Pancreas (tissue), 10 donors: ENCODE data around the gene YJEFN3. TPM values are rescaled to one million over a fixed set of nuclear protein-coding genes. Genes with fewer than 3 reads are reported as not detected.

ENCODE experiments used
- ATAC-seq, 4 donors: fragments of 200-7000 bp; cut with Tn5 transposase; one replicate each; pipeline versions ENCODE4 v1.8.0 to v1.9.1; 2020; ENCODE audit warnings: mild to moderate bottlenecking in 4 of 4, moderate library complexity in 4 of 4
- DNase-seq, 6 donors: peaks; one replicate each; pipeline ENCODE4 v3.0.0-alpha.2; 2020
- FAIRE-seq: peaks from 2 replicates; lab custom pipeline; 2012; peaks lifted over from hg19 to GRCh38; lab: Jason Lieb, UNC
- H3K27ac ChIP-seq, 4 donors: fragments of 200-600 bp; sonication (generic); 1 replicate in 3 of 4; 2 replicates in 1 of 4; pipeline versions ENCODE4 v1.5.0 to v1.8.0; 2020
- H3K27me3 ChIP-seq, 4 donors: fragments of 200-600 bp; one replicate each; pipeline ENCODE4 v1.8.0; 2021
- H3K36me3 ChIP-seq, 3 donors: fragments of 200-600 bp; sonication (generic) in 1 of 3; one replicate each; pipeline versions ENCODE4 v1.5.0 to v1.8.0; 2020 to 2021
- H3K4me1 ChIP-seq, 3 donors: fragments of 200-600 bp; one replicate each; pipeline ENCODE4 v1.8.0; 2021
- H3K4me3 ChIP-seq, 4 donors: fragments of 200-600 bp; sonication (generic) in 2 of 4; one replicate each; pipeline versions ENCODE4 v1.5.0 to v1.8.0; 2020 to 2021
- H3K9me3 ChIP-seq, 4 donors: fragments of 200-600 bp; one replicate each; pipeline ENCODE4 v1.8.0; 2021
- CTCF ChIP-seq, 4 donors: fragments of 200-600 bp; sonication (generic) in 3 of 4; IDR thresholded peaks; one replicate each; pipeline versions ENCODE4 v1.5.0 to v1.8.0; 2021; ENCODE audit warnings: antibody characterized with exemption in 4 of 4
- WGBS, 2 donors: extraction: QIAGEN DNeasy Blood & Tissue Kit; methylation state at CpG; one replicate each; pipeline ENCODE4 v1.1.7; 2013; 5-methylcytosine and 5-hydroxymethylcytosine counted together
- intact Hi-C, 3 donors: fragments of 100-400 bp; cut with DNase I; formaldehyde crosslinking; loops; one replicate each; pipeline versions ENCODE4 v1.11.1 to v1.14.2; 2022
- polyA plus RNA-seq, 2 donors: library from polyadenylated mRNA; stranded (reverse); fragments of 200-250 nt; gene quantifications; one replicate each; pipeline ENCODE4 v1.2.3, GENCODE V29; 2013
- total RNA-seq, 6 donors: library from RNA; stranded (reverse); fragmentation: NEBNext Ultra II Directional in 4 of 6; extraction: Animal tissue kit (Norgen Biotek cat#: 25700) in 4 of 6; gene quantifications; one replicate each; pipeline versions ENCODE4 v1.2.1 to v1.2.4, GENCODE V29; 2021 to 2023
- donor health status: healthy with polysubstance abuse.
- donor health status: DM: no; HTN: no; CAD: no; lungs with moderate emphysema.
- donor health status: DM: no; HTN: no; CAD: no.
- donor health status: control.
- donor health status: control.
- donor health status: Bipolar disorder and iron deficiency.
- donor health status: DM: yes; HTN: yes; CAD: no.
- donor health status: DM: no; HTN: no; CAD: no.
- donor health status: DM: no; HTN: no; CAD: no.
- donor health status: DM: yes; HTN: yes; CAD: no.

YJEFN3 gene
- total and polyA plus RNA-seq, 8 donors = 0.76 to 38.8 (median 2.3) TPM

DNA sequence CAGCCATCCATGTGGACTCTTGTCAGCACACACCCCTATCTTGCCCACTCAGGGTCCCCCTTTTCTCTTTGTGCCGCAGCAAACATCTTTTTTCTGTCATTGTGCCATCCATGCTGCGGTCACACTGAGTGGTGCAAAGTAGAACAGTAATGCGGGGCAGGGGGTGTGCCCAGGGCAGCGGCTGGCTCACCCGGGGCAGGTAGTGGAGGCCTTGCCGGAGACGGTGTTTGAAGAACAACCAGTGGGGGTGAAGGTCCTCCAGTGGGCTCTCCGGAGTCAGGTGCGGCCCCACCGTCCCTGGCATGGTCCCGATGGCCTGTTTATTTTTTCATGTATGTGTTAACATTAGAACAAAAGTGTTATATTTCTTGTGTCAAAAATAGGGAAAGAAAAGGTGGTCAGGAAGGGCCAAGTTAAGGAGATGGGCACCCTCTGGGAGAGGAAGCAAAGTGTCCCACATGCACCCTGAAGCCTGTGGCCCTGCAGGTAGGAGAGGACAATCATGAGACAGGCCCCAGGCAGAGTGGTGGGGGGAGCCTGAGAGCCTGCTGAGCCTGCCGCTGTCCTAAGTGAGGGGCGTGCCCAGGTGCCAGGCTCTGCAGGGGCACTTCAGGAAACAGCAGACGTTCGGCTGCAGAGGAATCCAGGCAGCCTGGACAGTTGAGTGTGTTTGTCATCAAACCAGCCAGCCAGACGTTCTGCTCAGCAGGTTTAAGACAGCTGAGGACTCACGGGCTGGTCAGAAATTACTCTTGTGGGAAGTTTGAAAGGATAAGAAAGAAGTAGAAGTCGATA is 25.7 kb upstream of the YJEFN3 start:
- ATAC-seq (no peak), FAIRE-seq (no peak), DNase-seq (no peak)
- H3K27ac ChIP-seq = no peak overlapping the region
- 89 to 91% methylated on average over 18 of the region's 18 CpGs for WGBS, 2 donors
- intact Hi-C loops = no loop called here
- no peaks in the 10 kb centered on the region for H3K9me3 ChIP-seq
- no peaks in the 10 kb centered on the region for H3K27me3 ChIP-seq
- TF ChIP-seq CTCF (IDR thresholded peaks at IDR 0.05) = no peak
- no peak overlapping the region for H3K4me3 ChIP-seq
- H3K4me1 ChIP-seq = no peaks in the 10 kb centered on the region
- H3K36me3 ChIP-seq = peaks cover 0 to 57% (median 7%) of the 10 kb centered on the region in 3 donors

DNA sequence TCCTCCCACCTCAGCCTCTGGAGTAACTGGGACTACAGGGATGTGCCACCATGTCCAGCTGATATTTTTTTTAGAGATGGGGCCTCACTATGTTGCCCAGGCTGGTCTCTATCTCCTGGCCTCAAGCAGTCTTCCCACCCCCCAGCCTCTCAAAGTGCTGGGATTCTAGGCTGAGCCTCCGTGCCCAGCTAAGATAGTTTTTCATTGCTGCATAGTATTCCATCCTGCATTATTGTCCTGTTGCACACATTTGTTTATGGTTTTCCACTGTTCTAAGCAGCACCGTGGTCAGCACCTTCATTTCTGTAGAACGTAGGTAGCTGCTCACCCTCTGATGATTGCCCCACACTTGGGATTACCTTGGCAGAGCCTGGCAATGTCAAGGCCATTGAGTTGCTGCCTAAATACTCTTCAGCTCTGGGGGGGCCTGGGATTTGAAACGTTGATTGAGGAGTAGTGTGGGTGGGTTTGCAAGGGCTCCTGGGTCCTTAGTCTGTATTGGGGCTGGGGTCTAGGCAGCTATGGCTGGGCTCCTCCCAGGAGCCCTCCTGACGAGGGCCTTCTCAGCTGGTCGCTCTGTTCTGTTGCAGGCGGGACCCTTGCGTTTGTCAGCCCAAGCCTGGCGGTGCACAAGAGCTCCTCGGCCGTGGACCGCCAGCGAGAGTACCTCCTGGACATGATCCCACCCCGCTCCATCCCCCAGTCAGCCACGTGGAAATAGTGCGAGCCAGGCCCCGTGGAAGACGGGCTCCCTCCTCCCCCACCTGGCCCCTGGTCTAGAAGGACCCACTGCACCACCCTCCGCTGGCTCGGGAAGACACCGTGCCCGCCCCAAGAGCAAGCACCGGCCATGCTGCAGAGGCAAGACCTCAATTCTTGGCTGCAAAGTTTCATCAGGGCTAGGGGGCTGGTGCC is 23.7 kb upstream of the YJEFN3 start:
- Histone ChIP-seq H3K4me3 (no peak overlapping the region), H3K27me3 (no peaks in the 10 kb centered on the region), H3K36me3 (peaks cover 0 to 47% (median 0%) of the 10 kb centered on the region in 3 donors), H3K27ac (no peak overlapping the region), H3K9me3 (no peaks in the 10 kb centered on the region), H3K4me1 (no peaks in the 10 kb centered on the region)
- intact Hi-C loops = no loop called here
- no peak for FAIRE-seq
- no peak for ATAC-seq
- no peak for TF ChIP-seq CTCF (IDR thresholded peaks at IDR 0.05)
- 89 to 91% methylated on average over 23 of the region's 23 CpGs for WGBS, 2 donors
- DNase-seq = no peak

GRCh38 chr19:19505669-19506326 is 22.9 kb upstream of the YJEFN3 start:
- no peak for TF ChIP-seq CTCF (IDR thresholded peaks at IDR 0.05)
- intact Hi-C loops = no loop called here
- no peak for ATAC-seq
- H3K27ac ChIP-seq = no peak overlapping the region
- no peaks in the 10 kb centered on the region for H3K27me3 ChIP-seq
- 92 to 94% methylated on average over 27 of the region's 27 CpGs for WGBS, 2 donors
- no peak overlapping the region for H3K4me3 ChIP-seq
- H3K9me3 ChIP-seq = no peaks in the 10 kb centered on the region
- H3K4me1 ChIP-seq = no peaks in the 10 kb centered on the region
- DNase-seq = no peak
- H3K36me3 ChIP-seq = peaks cover 0 to 46% (median 0%) of the 10 kb centered on the region in 3 donors
- no peak for FAIRE-seq

DNA sequence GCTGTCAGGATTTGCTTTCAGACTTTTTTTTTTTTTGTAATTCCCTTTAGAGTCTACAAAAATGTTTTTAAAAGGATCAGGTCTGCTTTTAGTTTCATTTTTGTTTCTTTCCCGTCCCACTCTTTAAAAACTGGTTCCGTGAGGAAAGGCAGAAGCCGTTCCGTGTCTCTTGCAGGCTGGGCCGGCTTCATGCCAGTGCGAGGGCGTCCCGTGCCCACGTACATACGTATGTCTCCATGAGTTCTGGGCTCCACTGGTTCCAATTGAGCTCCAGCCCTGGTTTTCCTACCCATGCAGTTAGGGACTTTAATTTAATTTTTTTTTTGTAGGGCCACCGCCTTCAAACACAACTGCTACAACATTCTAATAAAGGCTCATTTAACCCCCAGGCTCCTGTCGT is 22.1 kb upstream of the YJEFN3 start:
- intact Hi-C loops = no loop called here
- H3K4me1 ChIP-seq = no peaks in the 10 kb centered on the region
- DNase-seq (no peak), ATAC-seq (no peak), FAIRE-seq (no peak)
- peaks cover 0 to 41% (median 0%) of the 10 kb centered on the region in 3 donors for H3K36me3 ChIP-seq
- H3K9me3 ChIP-seq = no peaks in the 10 kb centered on the region
- TF ChIP-seq CTCF (IDR thresholded peaks at IDR 0.05) = no peak
- 92 to 95% methylated on average over 12 of the region's 12 CpGs for WGBS, 2 donors
- no peak overlapping the region for H3K27ac ChIP-seq
- no peaks in the 10 kb centered on the region for H3K27me3 ChIP-seq
- H3K4me3 ChIP-seq = no peak overlapping the region
